Activated CD4-positive, alpha-beta T cell treated with anti-CD3 and anti-CD28 coated beads, Interleukin-2, amount 10 ng/mL, durations not matched to agents 7 days and 5 days (primary cell): ENCODE measurements around the gene PPDPF. TPM values are rescaled to one million over a fixed set of nuclear protein-coding genes. Genes with fewer than 3 reads are reported as not detected.
"Not testable (repeated sequence)": the region's sequence is repeated elsewhere in the genome, so short reads cannot be mapped to it uniquely, and the experiment has no call there.

Source experiments
- CTCF ChIA-PET: fragments of 350-600 bp; sonication (Branson Sonifier 250); formaldehyde crosslinking; loops from one replicate; lab custom pipeline; 2021; ENCODE audit warnings: antibody characterized with exemption; lab: Charles Lee
- POLR2A ChIA-PET: fragments of 350-600 bp; sonication (Branson Sonifier 250); formaldehyde crosslinking; loops from one replicate; lab custom pipeline; 2021; ENCODE audit warnings: antibody characterized with exemption; lab: Charles Lee
- DNase-seq: peaks from one replicate; pipeline ENCODE4 v3.0.0-alpha.2; 2020
- H3K27ac Mint-ChIP-seq: one replicate; pipeline ENCODE4 v1.8.0; 2021; ENCODE audit warnings: mild to moderate bottlenecking, moderate library complexity, mixed read lengths
- H3K27me3 Mint-ChIP-seq: one replicate; pipeline ENCODE4 v1.8.0; 2021; ENCODE audit warnings: mixed read lengths
- H3K36me3 Mint-ChIP-seq: one replicate; pipeline ENCODE4 v1.8.0; 2021; ENCODE audit warnings: low read depth, mixed read lengths
- H3K4me1 Mint-ChIP-seq: one replicate; pipeline ENCODE4 v1.8.0; 2021; ENCODE audit warnings: mixed read lengths
- H3K4me3 Mint-ChIP-seq: one replicate; pipeline ENCODE4 v1.8.0; 2021; ENCODE audit warnings: mild to moderate bottlenecking, moderate library complexity, mixed read lengths
- H3K9me3 Mint-ChIP-seq: one replicate; pipeline ENCODE4 v1.8.0; 2021; ENCODE audit warnings: mixed read lengths
- total RNA-seq, 2 experiments: library from RNA; stranded (reverse); gene quantifications; one replicate each; pipeline ENCODE4 v1.2.3, GENCODE V29; 2021

Gene PPDPF
- total RNA-seq, 2 experiments from 2014 or later, result 167 to 193 TPM

DNA sequence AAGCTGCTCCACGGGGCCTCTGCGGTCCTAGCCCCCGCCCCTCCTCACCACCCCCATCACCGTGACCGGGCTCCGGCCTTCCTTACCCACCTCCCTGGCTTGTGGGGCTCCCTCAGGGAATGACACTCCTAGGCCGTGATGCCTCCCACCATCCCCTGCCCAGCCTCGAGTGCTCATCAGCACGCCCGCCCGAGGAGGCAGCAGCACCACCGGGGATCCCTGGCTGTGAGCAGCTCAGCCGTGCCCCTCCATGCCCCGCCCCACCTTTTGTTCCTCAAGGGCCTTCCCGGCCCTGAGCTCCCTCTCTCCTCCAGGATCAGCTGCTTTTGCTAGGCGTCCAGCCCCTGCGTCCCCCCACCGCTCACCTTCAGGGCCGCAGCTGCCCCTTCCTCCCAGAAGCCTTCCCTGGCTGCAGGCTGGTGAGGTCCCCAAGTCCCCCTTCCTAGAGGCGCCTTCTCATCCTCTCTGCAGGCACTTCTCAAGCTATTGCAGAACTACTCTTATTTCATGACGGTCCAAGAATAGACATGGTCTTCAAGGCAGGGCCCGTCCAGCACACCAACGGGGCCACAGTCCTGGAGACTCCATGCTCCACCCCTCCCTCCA lies 36.4 kb downstream of the PPDPF start:
- no peak for DNase-seq
- H3K9me3 Mint-ChIP-seq, result peaks cover 2% of the 10 kb centered on the region
- no peaks in the 10 kb centered on the region for H3K27me3 Mint-ChIP-seq
- ChIA-PET CTCF (interaction anchor here (0.8 to 2.3 kb wide), 3 partner anchors 13 to 101 kb away, joined by 3 to 12 read pairs (median 3); partner anchors contain the start of genes PTK6 and RTEL1), POLR2A (no interaction called here)
- H3K27ac Mint-ChIP-seq, result no peak overlapping the region
- H3K36me3 Mint-ChIP-seq, result peaks cover 20% of the 10 kb centered on the region
- H3K4me1 Mint-ChIP-seq, result peaks cover 18% of the 10 kb centered on the region
- no peak overlapping the region for H3K4me3 Mint-ChIP-seq

DNA sequence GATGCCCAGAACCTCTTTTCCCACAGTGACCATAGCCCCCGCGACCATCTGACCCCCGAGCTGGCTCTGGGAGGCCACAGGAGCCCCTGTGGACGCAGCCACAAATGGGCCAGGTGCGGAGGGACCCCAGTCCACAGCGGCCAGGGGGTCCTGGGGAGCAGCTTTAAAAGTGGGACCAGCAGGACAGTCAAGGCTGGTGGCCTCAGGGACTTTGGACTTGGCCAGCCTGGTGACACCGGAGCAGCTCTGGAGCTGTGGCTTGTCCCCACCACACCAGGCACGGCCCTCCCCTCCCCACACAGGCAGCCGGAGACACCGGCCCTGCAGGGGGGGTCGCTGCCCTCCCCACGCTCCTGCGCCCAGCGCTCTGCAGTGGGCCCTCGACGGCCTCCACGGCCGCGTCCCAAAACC lies 36.9 kb downstream of the PPDPF start:
- peaks cover 14% of the 10 kb centered on the region for H3K4me1 Mint-ChIP-seq
- CTCF ChIA-PET, result interaction anchor here (0.8 to 2.3 kb wide), 3 partner anchors 13 to 101 kb away, joined by 3 to 12 read pairs (median 3); partner anchors contain the start of genes PTK6 and RTEL1
- H3K4me3 Mint-ChIP-seq, result no peak overlapping the region
- DNase-seq, result no peak
- POLR2A ChIA-PET, result no interaction called here
- H3K36me3 Mint-ChIP-seq, result peaks cover 20% of the 10 kb centered on the region
- H3K9me3 Mint-ChIP-seq, result peaks cover 2% of the 10 kb centered on the region
- no peaks in the 10 kb centered on the region for H3K27me3 Mint-ChIP-seq
- H3K27ac Mint-ChIP-seq, result no peak overlapping the region

DNA sequence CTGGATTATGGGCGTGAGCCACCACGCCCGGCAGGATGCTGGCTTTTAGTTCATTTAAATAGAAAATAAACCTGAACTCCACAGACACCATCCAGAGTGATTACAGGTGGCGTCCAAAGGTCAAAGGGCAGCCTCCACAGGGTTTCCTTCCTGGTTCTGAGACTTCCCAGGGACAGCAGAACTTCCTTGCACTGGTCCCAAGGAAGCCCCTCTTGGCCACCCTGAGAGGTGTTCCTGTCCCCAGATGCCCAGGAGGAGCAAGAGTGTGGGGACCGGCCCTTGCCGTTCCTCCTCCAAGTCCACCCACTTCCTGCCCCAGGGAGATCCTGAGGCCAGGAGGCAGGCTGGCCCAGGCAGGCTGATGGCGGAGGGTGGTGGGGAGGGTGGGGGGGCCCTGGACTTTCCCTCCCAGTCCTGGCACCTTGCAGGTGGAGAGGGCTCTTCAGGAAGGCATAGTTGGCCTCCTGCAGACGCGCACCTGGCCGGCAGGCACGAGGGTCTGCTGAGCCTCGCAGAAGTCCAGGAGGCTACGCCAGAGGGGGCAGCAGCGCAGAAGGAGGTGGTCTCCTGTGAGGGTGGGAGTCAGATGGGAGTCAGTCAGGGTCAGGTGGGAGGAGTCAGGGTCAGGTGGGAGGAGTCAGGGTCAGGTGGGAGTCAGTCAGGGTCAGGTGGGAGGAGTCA lies 38.4 kb downstream of the PPDPF start:
- Mint-ChIP-seq H3K9me3 (peaks cover 2% of the 10 kb centered on the region), H3K27ac (no peak overlapping the region), H3K36me3 (peaks cover 20% of the 10 kb centered on the region), H3K4me3 (no peak overlapping the region), H3K4me1 (peaks cover 4% of the 10 kb centered on the region), H3K27me3 (no peaks in the 10 kb centered on the region)
- CTCF ChIA-PET, result no interaction called here
- POLR2A ChIA-PET, result no interaction called here
- DNase-seq, result no peak

DNA sequence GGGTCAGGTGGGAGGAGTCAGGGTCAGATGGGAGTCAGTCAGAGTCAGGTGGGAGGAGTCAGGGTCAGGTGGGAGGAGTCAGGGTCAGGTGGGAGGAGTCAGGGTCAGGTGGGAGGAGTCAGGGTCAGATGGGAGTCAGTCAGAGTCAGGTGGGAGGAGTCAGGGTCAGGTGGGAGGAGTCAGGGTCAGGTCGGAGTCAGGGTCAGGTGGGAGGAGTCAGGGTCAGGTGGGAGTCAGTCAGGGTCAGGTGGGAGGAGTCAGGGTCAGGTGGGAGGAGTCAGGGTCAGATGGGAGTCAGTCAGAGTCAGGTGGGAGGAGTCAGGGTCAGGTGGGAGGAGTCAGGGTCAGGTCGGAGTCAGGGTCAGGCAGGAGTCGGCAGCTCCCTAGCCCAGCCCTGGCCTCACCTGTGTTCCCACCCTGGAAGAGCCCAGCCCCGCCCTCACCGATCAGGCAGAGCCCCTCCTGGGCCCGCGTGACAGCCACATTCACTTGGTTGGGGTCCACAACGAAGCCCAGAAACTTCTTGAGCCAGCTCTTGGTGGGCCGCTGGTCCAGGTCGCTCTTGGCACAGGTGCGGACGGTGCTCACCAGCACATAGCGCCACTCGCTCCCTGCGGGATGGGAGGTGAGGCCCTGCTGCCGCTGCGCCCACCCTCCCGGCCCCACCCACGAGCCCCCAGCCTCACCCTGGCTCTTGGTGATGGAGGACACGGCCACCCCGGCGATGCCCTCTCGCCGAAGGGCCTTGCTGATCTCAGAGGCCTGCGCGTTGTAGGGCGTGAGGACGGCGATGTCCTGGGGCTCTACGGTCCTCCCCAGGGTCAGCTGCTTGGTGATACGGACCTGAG lies 39.1 kb downstream of the PPDPF start:
- H3K4me1 Mint-ChIP-seq, H3K27me3 Mint-ChIP-seq, H3K4me3 Mint-ChIP-seq, H3K27ac Mint-ChIP-seq, CTCF ChIA-PET, H3K9me3 Mint-ChIP-seq, POLR2A ChIA-PET: not testable (repeated sequence)
- H3K36me3 Mint-ChIP-seq, result peaks cover 20% of the 10 kb centered on the region
- DNase-seq, result peak; percentile 48

DNA sequence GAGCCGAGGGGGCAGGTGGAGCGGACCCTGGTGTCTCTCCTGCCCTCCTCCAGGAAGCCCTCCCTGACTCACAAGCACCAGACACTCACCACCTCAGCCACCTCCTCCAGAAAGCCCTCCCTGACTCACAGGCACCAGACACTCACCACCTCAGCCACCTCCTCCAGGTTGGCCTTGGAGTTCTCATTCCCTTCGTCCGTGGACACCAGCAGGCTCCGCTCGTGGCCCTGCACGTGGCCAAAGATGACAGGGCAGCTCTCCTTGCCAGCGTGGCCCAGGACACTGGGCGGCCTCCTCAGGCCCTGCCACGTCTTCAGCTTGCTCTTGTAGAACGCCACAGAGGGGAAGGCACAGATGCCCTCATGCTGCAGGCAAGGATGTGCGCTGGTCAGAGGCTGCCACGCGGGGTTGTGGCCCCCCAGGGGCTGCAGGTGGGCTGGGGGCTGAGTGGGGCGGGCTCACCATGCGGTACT lies 39.8 kb downstream of the PPDPF start:
- Mint-ChIP-seq H3K4me3 (no peak overlapping the region), H3K4me1 (peaks cover 2% of the 10 kb centered on the region), H3K27ac (no peak overlapping the region), H3K9me3 (peaks cover 2% of the 10 kb centered on the region), H3K27me3 (no peaks in the 10 kb centered on the region), H3K36me3 (peaks cover 20% of the 10 kb centered on the region)
- POLR2A ChIA-PET, result no interaction called here
- DNase-seq, result no peak
- CTCF ChIA-PET, result no interaction called here

DNA sequence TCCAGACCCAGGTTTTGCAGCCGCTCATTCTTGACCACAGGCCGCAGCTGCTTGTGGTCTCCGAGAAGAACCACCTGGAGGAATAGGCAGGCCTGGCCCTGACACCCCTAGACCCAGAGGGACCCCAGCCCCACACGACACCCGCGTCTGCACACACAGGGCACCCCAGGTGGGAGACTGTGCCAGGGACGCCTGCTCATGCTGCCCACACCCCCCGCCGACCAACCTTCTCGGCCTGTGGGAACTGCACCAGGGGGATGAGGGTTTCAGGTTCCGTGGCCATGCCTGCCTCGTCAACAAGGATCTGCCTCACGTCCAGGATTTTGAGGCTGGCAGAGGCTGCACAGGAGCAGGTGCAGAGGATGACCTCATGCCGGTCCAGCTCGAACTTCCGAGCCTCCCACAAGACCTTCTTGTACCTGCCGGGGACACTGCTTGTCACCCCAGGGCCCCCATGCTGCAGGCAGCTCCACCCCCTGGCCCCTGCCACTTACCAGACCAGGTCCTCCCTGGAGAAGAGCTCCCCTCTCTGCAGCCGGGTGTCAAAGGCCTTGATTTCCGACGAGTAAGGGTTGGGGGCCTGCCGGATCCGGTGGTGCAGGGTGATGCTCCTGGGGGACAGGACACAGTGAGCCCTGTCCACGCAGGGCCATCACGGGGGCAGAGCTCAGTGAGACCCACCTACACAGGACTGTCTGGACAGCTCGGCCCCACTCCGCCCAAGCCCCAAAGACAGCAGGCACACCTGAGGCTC lies 40.5 kb downstream of the PPDPF start:
- POLR2A ChIA-PET, result no interaction called here
- Mint-ChIP-seq H3K9me3 (peaks cover 2% of the 10 kb centered on the region), H3K27ac (no peak overlapping the region), H3K4me3 (no peak overlapping the region), H3K4me1 (peaks cover 2% of the 10 kb centered on the region), H3K36me3 (peaks cover 25% of the 10 kb centered on the region), H3K27me3 (no peaks in the 10 kb centered on the region)
- DNase-seq, result no peak
- CTCF ChIA-PET, result interaction anchor here (0.9 to 1.6 kb wide), 2 partner anchors 23 to 81 kb away, joined by 3 to 5 read pairs; partner anchors contain the start of gene PTK6

DNA sequence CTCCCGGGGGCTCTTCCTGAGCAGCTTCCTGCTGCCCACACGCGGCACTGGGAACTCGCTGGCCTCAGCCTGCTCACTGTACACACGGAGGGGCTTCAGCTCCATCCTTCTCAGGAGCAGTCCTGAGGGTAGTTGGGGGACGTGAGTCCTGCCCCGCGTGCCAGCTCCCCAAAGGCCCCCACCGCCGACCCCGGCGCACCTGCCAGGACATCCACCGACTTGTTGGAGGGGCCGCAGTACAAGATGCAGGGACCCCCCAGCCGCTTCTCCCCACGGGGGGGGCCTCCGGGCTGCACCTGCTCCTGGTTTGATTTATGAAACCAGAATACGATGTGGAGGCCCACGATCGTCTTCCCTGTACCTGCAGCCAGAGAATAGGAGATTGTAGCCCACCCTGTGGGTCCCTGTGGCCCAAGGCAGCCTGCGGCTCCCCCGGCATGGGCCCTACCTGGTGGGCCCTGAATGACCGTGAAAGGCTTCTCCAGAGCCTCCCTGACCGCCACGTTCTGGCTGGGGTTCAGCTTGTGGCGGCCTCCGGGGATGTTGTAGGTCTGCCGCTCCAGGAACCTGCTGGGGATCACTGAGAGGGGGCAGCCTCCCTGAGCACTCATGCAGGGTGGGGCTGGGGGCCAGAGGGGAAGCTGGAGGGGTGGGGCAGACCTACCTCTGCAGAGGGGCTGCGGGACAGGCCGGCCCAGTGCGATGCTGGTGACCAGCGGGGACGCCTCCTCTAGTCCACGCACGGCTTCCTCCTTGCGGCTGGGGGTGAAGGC lies 41.2 kb downstream of the PPDPF start:
- H3K36me3 Mint-ChIP-seq, result peaks cover 25% of the 10 kb centered on the region
- H3K27ac Mint-ChIP-seq, result no peak overlapping the region
- POLR2A ChIA-PET, result no interaction called here
- H3K27me3 Mint-ChIP-seq, result no peaks in the 10 kb centered on the region
- peaks cover 2% of the 10 kb centered on the region for H3K4me1 Mint-ChIP-seq
- H3K4me3 Mint-ChIP-seq, result no peak overlapping the region
- DNase-seq, result no peak
- H3K9me3 Mint-ChIP-seq, result peaks cover 2% of the 10 kb centered on the region
- CTCF ChIA-PET, result interaction anchor here (0.6 to 1.6 kb wide), 4 partner anchors 10 to 125 kb away, joined by 3 to 5 read pairs (median 4); partner anchors contain the start of gene PTK6

DNA sequence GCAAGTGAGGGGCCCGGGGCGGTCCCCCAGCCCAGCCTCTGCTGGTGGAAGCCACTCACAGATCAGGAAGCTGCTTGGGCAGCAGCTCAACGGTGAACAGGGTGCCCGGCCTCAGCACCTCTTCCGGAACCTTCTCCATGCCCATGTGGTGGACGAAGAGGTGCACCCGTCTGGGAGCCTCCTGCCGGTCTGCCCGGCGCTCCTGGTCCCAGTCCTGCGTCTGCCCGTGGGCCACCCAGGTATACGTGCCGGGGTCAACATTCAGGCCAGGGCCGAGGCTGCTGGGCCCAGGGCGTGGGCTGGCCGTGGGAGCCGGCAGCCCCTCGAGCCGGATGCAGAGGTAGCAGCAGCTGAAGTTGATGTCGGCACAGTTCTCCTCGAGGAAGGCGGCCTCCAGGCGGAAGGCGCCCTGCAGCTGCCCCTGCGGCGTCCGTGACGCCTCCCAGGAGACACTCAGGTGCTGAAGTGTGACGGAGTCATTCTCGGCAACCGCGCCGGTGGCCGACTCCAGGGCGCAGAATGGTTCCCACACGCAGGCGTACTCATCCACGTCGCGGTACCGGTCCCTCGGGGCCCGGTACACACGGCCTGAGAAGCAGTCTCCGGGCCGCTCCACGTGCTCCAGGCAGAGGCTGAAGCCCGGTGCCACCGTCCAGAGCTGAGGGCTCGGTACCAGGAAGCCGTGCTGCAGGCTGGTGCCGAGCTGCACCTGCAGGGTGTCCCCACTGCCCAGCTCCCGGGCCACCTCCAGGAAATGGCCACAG lies 42.1 kb downstream of the PPDPF start:
- Mint-ChIP-seq H3K27ac (no peak overlapping the region), H3K9me3 (peaks cover 2% of the 10 kb centered on the region), H3K4me1 (peaks cover 10% of the 10 kb centered on the region), H3K36me3 (peaks cover 34% of the 10 kb centered on the region), H3K4me3 (no peak overlapping the region), H3K27me3 (no peaks in the 10 kb centered on the region)
- POLR2A ChIA-PET, result no interaction called here
- CTCF ChIA-PET, result interaction anchor here (0.6 to 1.6 kb wide), 4 partner anchors 11 to 126 kb away, joined by 4 to 5 read pairs (median 4); partner anchors contain the start of gene PTK6
- DNase-seq, result no peak

DNA sequence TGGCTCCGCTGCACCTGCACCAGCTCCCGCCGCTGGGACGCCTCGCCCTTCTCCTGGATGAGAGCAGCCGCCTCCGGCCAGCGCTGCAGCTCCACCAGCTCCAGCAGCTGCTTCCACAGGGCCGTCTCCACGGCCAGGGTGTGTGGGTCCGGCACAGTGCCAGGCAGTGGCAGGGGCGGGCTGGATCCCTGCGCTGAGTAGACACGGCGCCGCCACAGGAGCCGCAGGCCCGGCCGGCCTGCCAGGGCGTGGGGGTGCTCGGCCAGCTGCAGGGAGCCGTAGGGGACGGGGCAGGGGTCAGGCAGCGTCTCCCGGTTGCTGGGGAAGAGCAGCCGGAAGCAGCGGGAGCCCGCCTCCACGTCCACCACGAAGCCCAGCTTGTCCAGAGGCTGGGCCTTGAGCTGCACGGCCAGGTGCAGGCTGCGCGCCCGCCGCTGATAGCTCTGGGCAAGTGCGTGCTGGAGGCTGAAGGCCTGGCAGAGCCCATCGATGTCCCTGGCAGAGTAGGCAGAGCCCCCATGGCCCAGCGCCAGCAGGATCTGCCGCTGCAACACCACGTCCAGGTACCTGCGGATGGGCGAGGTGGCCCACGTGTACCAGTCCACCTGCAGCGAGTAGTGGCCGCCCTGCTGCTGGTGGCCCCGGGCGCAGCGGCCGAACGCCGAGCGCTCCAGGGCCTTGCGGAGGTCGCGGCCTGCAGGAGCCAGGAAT lies 42.8 kb downstream of the PPDPF start:
- Mint-ChIP-seq H3K27ac (no peak overlapping the region), H3K4me3 (no peak overlapping the region), H3K27me3 (no peaks in the 10 kb centered on the region), H3K9me3 (peaks cover 2% of the 10 kb centered on the region), H3K4me1 (peaks cover 17% of the 10 kb centered on the region), H3K36me3 (peaks cover 38% of the 10 kb centered on the region)
- CTCF ChIA-PET, result interaction anchor here (1.1 to 1.6 kb wide), 2 partner anchors 12 to 26 kb away, joined by 4 to 5 read pairs; no protein-coding TSS in a partner anchor
- POLR2A ChIA-PET, result no interaction called here
- no peak for DNase-seq

DNA sequence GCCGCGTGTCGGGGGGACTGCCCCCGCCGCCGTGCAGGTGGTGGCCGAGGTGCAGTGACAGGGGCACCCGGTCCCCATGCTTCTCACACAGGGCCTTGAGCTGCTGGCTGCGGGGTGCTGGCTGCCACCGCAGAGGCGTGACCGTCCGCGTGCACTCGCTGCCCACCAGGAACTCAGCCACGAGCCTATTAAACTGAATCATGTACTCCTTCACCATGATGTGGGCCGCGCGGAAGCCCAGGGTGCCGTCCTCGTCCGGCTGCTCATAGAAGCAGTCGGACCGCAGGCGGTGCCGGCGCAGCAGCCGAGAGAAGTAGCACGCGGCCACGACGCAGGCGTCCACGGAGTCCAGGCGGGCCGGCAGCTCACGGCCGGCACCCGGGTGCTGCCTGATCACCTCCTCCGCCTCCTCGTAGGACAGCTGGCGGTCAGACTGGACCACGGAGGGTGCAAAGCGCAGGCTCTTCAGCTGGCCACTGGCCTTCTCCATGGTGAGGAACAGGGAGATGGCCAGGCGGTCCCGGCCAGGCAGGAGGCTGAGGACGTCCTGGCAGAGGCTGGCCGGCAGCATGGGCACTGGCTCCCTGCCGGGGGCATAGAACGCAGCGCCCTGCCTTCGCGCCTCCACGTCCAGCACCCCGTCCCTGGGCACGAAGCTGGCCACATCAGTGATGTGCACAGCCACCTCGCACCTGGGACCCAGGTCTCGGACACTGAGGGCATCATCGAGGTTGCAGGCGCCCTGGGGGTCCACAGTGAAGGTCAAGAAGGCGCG lies 43.7 kb downstream of the PPDPF start:
- H3K27me3 Mint-ChIP-seq, result no peaks in the 10 kb centered on the region

More for the DNA sequence above, 43.7 kb downstream of the PPDPF start:
- H3K36me3 Mint-ChIP-seq, result peaks cover 38% of the 10 kb centered on the region
- H3K4me3 Mint-ChIP-seq, result no peak overlapping the region
- no peak overlapping the region for H3K27ac Mint-ChIP-seq
- ChIA-PET POLR2A (no interaction called here), CTCF (interaction anchor here (1.4 kb wide), 1 partner anchor 27 kb away, joined by 5 read pairs; the partner anchor contains the start of gene PTK6)
- no peak for DNase-seq
- peaks cover 22% of the 10 kb centered on the region for H3K4me1 Mint-ChIP-seq
- peaks cover 2% of the 10 kb centered on the region for H3K9me3 Mint-ChIP-seq
